Fibroblast of skin of abdomen (primary cell): ENCODE measurements around the gene ARPC4.
"Not testable (repeated sequence)": the region's sequence is repeated elsewhere in the genome, so short reads cannot be mapped to it uniquely, and the experiment has no call there.

Experiments used
- DNase-seq: peaks from one replicate; pipeline ENCODE4 v3.0.0-alpha.2; 2013

ARPC4 gene

GRCh38 chr3:9825451-9826040 is 32.7 kb downstream of the ARPC4 start:
- DNase-seq: no peak

- DNase-seq: peak; percentile 13
These were observed 34.1 kb downstream of the ARPC4 start for GRCh38 chr3:9826815-9827573.

- DNase-seq: no peak
These were observed 36.2 kb downstream of the ARPC4 start for GRCh38 chr3:9828801-9829755.

- no peak for DNase-seq
These were observed 38.4 kb downstream of the ARPC4 start for GRCh38 chr3:9831253-9831652.

DNA sequence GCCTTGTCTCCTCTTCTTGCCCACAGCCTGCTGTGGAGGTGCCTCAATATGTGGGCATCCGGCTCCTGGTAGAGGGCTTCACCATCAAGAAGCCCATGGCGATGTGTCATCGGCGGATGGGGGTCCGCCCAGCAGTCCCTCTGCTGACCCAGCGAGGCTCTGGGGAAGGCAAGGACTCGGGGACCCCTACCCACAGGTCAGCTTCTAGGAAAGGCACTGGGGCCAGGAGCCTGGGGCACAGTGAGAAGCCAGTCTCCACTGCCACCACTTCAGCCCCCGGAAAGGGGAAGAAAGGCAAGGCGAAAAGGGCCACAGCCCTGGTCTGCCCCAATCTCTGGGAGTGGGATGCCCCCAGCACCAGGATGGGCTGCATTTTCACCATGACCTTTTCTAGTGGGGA is 40.2 kb downstream of the ARPC4 start:
- DNase-seq: no peak

DNA sequence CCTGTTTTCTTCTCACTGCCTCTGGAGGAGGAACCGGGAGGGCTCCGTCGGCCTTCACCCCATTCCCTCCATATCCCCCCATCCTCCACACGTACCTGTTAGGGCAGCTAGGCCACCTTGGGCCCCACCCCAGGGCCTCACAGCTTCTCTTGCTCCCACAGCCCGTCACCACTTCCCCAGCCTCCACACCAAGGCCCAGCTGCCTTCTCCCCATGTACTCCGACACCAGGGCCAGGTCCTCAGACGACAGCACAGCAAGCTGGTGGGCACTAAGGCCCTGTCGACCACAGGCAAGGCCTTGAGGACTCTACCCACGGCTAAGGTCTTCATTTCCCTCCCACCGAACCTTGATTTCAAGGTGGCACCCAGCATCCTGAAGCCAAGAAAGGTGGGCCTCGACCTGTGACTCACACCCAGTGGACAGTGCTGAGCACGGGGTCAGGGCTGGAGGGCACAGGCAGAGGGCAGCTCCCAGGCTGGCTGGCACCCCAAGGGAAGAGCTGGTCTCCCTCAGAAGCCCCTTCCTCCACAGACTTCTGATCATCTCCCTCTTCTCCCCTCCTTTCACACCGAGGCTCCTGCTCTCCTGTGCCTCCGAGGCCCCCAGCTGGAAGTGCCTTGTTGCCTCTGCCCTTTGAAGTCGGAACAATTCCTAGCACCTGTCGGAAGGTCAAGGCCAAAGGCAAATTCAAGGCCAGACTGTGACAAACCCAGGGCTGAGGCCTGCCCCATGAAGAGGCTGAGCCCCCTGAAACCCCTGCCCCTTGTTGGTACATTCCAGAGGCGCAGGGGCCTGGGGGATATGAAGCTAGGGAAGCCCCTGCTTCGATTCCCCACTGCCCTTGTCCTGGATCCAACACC is 41.9 kb downstream of the ARPC4 start:
- DNase-seq: no peak

DNA sequence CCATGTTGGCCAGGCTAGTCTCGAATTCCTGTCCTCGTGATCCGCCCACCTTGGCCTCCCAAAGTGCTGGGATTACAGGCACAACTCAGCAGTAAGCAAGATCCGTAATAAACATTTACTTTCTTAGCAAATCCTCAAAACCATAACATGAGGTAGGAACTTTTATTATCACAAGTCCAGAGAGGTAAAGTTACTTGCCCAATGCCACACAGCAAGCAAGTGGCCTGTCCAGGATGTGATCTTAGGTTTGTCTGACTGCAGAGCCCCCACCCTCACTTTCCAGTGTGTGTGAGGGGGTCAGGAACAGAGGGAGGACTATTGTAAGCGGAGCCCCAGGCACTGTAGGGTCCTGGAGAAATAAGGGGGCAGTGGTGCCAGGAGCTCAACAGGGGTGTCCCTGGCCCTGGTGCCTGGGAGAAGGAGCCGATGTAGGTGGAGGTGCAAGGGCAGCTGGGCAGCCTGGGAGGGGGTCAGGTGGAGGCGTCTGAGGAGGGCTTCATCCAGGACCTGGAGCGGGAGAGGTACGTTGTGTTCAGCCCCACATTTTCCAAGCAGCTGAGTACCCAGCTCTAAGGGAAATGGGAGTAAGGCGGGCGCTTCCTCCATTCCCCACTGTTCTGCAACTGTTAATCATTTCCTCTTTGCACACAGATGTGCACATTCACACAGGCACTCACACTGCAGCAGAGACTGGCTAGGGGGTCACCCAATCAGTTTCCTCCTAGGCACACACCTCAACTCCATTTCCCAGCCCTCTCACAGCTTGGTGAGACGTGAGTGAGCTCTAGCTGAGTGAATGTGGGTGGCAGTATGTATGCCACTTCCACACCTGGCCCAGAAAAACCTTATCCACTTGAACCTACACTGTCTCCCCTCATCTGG is 45.1 kb downstream of the ARPC4 start:
- no peak for DNase-seq

DNA sequence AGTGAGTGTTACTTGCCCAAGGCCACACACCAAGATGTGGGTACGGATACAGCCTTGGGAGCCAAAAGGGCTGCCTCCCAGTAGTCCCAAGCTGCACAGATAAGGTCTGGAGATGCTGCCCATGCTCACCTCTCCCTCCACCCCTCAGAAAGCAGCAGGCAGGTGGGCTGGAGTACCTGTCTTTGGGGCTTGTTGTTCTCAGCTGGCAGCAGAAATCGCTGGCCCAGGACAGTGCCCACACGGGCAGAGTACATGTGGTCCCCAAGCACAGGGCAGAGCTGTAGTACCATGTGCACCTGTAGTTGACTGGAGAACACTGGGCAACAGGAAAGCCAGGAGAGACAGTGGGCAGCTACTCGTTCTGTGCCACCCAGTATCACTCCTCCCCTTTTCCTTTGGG is 46.0 kb downstream of the ARPC4 start:
- DNase-seq: no peak

GRCh38 chr3:9841015-9841414 is 48.1 kb downstream of the ARPC4 start:
- DNase-seq: no peak

DNA sequence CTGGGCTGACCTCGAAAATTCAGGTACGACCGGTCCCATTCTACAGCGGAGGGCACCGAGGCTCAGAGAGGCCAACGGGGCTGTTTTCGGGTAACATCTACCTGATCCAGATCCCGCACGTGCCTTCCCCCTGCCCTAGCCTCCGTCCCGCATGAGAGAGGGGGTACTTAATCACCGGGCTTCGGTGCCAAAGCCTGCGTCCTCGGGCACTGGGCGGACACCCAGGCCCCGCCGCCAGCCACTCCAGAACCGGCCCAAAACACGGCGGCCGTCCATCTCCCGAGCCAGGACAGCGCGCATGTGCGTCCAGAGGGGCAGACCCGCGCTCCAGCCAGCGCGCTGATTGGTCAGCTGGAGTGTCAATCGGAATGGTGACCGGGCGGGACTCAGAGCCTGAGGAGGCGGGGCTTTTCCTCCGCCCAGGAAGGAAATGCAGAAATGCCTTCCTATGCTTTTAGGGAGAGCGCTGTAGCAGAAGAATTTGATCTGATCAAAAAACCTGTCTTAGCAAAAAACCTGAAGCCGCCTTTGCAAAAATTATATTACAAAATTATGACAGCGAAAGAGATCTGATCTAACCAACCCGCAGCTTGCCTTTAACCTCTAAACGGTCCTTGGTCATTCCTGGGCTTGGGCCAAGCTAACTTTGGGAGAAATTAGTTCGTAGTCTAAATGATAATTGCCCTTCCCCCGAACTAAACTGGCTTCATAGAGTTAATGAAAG is 51.0 kb downstream of the ARPC4 start, which contains the start of gene RPUSD3:
RPUSD3 (minus strand) TSS at position 294 of the 724 bp plus-strand sequence; CDS start at position 276, 18 bp downstream.
- peak; percentile 95 for DNase-seq

DNA sequence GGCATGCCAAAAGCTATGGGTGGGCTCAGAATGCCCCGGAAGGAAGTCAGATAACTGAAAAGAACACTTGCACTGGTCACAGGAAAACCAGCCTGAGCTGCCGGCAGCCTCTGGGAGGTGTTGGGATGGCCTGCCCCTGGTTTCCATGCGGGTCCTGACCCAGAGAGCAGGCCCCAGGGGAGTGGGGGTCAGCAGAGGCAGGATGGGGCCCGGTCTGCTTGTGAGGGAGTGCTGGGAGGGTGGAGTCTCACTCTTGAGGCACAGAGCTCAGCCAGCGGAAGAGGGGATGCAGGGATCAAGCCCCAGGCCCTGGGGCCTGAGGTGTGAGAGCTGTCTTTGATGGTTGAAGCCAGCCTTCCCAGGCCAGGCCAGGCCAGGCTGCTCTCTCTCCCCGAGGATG is 53.3 kb downstream of the ARPC4 start:
- DNase-seq: no peak

DNA sequence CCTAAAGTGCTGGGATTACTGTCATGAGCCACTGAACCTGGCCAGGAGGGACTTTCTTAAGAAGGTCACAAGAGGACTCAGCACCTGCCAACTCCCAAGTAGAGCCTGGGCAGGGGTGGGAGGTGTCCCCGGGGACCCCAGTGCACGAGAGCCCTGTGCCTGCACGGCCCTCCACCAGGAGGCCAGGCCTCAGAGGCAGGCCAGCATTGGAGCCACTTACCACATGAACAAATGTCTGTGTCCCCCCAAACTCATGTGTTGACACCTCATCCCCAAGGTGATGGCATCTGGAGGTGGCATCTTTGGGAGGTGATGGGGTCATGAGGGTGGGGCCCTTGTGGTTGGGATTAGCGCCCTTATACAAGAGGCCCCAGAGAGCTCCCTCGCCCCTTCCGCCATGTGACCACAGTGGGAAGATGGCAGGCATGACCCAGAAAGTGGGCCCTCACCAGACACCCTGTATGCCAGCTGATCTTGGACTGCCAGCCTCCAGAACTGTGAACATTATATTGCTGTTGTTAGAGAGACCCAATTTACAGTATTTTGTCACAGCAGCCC is 54.1 kb downstream of the ARPC4 start:
- DNase-seq: no peak

DNA sequence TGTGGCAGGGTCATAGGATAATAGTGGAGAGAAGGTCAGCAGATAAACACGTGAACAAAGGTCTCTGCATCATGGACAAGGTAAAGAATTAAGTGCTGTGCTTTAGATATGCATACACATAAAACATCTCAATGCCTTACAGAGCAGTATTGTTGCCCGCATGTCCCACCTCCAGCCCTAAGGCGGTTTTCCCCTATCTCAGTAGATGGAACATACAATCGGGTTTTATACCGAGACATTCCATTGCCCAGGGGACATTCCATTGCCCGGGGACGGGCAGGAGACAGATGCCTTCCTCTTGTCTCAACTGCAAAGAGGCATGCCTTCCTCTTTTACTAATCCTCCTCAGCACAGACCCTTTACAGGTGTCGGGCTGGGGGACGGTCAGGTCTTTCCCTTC is 55.0 kb downstream of the ARPC4 start:
- not testable (repeated sequence) for DNase-seq

DNA sequence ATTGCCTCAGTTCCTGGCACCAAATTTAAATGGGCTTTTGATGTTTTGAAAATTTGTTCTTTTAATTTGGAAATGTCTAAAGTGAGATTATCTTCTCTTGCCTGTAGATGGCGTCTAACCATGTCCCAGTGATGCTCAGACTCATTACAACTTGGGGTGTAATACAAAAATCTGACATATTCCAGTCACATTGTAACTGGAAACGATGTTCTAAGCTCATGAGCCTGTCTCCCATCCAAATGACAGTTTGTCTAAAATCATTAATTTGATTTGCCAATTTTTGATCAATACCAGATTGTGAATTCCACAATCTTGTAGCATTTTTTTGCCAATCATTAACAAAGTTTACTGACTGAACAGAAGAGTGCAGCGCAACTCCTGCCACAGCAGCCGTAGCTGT is 56.0 kb downstream of the ARPC4 start:
- peak; percentile 24 for DNase-seq

- not testable (repeated sequence) for DNase-seq
These were observed 58.5 kb downstream of the ARPC4 start for GRCh38 chr3:9851383-9851782.

DNA sequence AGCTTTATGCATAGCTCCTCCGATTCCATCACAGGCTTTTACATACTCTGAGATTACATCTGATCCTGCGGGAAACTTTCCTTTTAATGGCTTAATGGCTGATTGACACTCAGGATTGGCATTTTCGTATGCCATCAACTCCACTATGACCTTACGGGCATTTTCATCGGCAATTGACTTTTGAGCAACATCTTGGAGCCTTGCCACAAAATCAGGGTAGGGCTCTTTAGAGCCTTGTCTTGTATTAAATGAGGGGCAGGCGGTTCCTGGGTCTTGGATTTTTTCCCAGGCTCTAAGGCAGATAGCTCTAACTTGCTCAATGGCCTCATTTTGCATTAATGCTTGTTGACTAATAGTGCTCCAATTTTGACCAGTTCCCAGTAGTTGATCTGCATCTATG is 59.0 kb downstream of the ARPC4 start:
- DNase-seq: not testable (repeated sequence)

GRCh38 chr3:9852528-9852927 is 59.6 kb downstream of the ARPC4 start:
- no peak for DNase-seq

GRCh38 chr3:9854291-9854940 is 61.5 kb downstream of the ARPC4 start:
- not testable (repeated sequence) for DNase-seq

DNA sequence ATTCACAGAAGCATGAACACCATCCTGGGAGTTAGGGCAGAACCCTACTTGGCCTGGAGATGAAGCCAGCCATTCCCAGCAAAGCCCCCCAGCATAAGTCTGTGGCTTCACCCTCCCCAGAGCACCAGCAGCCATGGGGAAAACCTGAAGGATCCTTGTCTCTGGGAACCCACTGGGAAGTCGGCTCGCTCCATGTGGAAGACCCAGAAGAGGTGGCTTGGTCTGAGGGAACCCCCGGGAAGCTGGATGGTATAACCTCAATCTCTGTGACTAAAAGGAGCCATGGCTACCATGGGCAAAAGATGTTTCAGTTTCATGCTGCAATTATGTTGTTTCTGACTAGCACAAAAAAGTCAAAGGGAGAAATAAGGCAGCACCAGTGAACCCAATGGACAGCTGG is 62.7 kb downstream of the ARPC4 start:
- DNase-seq: no peak
